Skeletal muscle tissue (tissue), 4 donors: ENCODE results near the gene BTLA. TPM values are rescaled to one million over a fixed set of nuclear protein-coding genes. Genes with fewer than 3 reads are reported as not detected.
"Not testable (repeated sequence)": the region's sequence is repeated elsewhere in the genome, so short reads cannot be mapped to it uniquely, and the experiment has no call there.

ENCODE experiments used
- H3K27ac ChIP-seq: one replicate; pipeline ENCODE4 v1.7.0; 2013; ENCODE audit warnings: mild to moderate bottlenecking, low read depth, low read length, inconsistent platforms
- H3K27me3 ChIP-seq, 3 donors: one replicate each; pipeline ENCODE4 v1.7.0; 2013; ENCODE audit warnings: low read length in 3 of 3; ENCODE audit not compliant: control insufficient read depth in 3 of 3, insufficient read depth in 3 of 3
- H3K36me3 ChIP-seq, 3 donors: one replicate each; pipeline ENCODE4 v1.7.0; 2013; ENCODE audit warnings: low read length in 3 of 3; ENCODE audit not compliant: control insufficient read depth in 3 of 3, insufficient read depth in 3 of 3
- H3K4me1 ChIP-seq, 3 donors: one replicate each; pipeline ENCODE4 v1.7.0; 2013; ENCODE audit warnings: low read length in 3 of 3, mild to moderate bottlenecking in 3 of 3; ENCODE audit not compliant: control insufficient read depth in 3 of 3, insufficient read depth in 3 of 3
- H3K4me3 ChIP-seq, 3 donors: one replicate each; pipeline ENCODE4 v1.7.0; 2013; ENCODE audit warnings: low read length in 3 of 3
- H3K9ac ChIP-seq, 3 donors: one replicate each; pipeline ENCODE4 v1.7.0; 2013; ENCODE audit warnings: low read length in 3 of 3, mild to moderate bottlenecking in 3 of 3, moderate library complexity in 2 of 3, low read depth in 1 of 3
- H3K9me3 ChIP-seq, 3 donors: one replicate each; pipeline ENCODE4 v1.7.0; 2013; ENCODE audit warnings: low read length in 3 of 3; ENCODE audit not compliant: control insufficient read depth in 3 of 3
- total RNA-seq: library from RNA; depleted of rRNA; stranded (reverse); fragments of >200 nt; gene quantifications from one replicate; pipeline ENCODE4 v1.2.3, GENCODE V29; 2014
- donor health status: Osteomylitis.

Gene BTLA
- total RNA-seq, 1 donor from 2014 or later = under 0.01 TPM

GRCh38 chr3:112424394-112424793, 74.9 kb downstream of the BTLA start:
- H3K4me3 ChIP-seq = no peak overlapping the region
- H3K9me3 ChIP-seq = no peaks in the 10 kb centered on the region
- H3K27me3 ChIP-seq = no peaks in the 10 kb centered on the region
- H3K9ac ChIP-seq = no peak overlapping the region
- H3K4me1 ChIP-seq = no peaks in the 10 kb centered on the region
- no peaks in the 10 kb centered on the region for H3K36me3 ChIP-seq
- H3K27ac ChIP-seq = no peak overlapping the region

GRCh38 chr3:112422921-112423320, 76.4 kb downstream of the BTLA start:
- not testable (repeated sequence) for H3K4me1 ChIP-seq

GRCh38 chr3:112418526-112418925, 80.7 kb downstream of the BTLA start:
- H3K9me3 ChIP-seq, H3K9ac ChIP-seq, H3K4me3 ChIP-seq, H3K27ac ChIP-seq, H3K36me3 ChIP-seq, H3K4me1 ChIP-seq, H3K27me3 ChIP-seq: not testable (repeated sequence)

More at GRCh38 chr3:112422921-112423320, 76.4 kb downstream of the BTLA start:
- H3K27me3 ChIP-seq, H3K27ac ChIP-seq, H3K9me3 ChIP-seq, H3K36me3 ChIP-seq, H3K9ac ChIP-seq, H3K4me3 ChIP-seq: not testable (repeated sequence)

GRCh38 chr3:112417696-112418318, 81.5 kb downstream of the BTLA start:
- Histone ChIP-seq H3K4me1 (no peaks in the 10 kb centered on the region), H3K4me3 (no peak overlapping the region), H3K9me3 (no peaks in the 10 kb centered on the region), H3K36me3 (no peaks in the 10 kb centered on the region), H3K27ac (no peak overlapping the region), H3K9ac (no peak overlapping the region), H3K27me3 (no peaks in the 10 kb centered on the region)

- no peak overlapping the region for H3K9ac ChIP-seq
- no peaks in the 10 kb centered on the region for H3K27me3 ChIP-seq
- H3K4me3 ChIP-seq = no peak overlapping the region
- no peak overlapping the region for H3K27ac ChIP-seq
- H3K9me3 ChIP-seq = no peaks in the 10 kb centered on the region
- H3K4me1 ChIP-seq = no peaks in the 10 kb centered on the region
- no peaks in the 10 kb centered on the region for H3K36me3 ChIP-seq
Measured at GRCh38 chr3:112416391-112417212, 82.7 kb downstream of the BTLA start.

GRCh38 chr3:112415390-112415789, 83.9 kb downstream of the BTLA start:
- no peaks in the 10 kb centered on the region for H3K9me3 ChIP-seq
- no peak overlapping the region for H3K9ac ChIP-seq

More at GRCh38 chr3:112415390-112415789, 83.9 kb downstream of the BTLA start:
- H3K4me3 ChIP-seq = no peak overlapping the region
- no peaks in the 10 kb centered on the region for H3K27me3 ChIP-seq
- H3K27ac ChIP-seq = no peak overlapping the region
- H3K36me3 ChIP-seq = no peaks in the 10 kb centered on the region
- H3K4me1 ChIP-seq = no peaks in the 10 kb centered on the region

Other genes with a start within 250 kb of the BTLA start
- gene SLC9C1, start 205.3 kb downstream of the BTLA start, total RNA-seq = 1.0 TPM
- 4.2 TPM for gene CD200, start 166.3 kb downstream of the BTLA start, total RNA-seq
- gene ATG3, start 62.5 kb upstream of the BTLA start, total RNA-seq = 24.5 TPM
- 17.7 TPM for gene SLC35A5, start 62.6 kb upstream of the BTLA start, total RNA-seq
- 25.6 TPM for gene CCDC80, start 141.7 kb upstream of the BTLA start, total RNA-seq